ENCODE results near the gene SHE.

Gene SHE

DNA sequence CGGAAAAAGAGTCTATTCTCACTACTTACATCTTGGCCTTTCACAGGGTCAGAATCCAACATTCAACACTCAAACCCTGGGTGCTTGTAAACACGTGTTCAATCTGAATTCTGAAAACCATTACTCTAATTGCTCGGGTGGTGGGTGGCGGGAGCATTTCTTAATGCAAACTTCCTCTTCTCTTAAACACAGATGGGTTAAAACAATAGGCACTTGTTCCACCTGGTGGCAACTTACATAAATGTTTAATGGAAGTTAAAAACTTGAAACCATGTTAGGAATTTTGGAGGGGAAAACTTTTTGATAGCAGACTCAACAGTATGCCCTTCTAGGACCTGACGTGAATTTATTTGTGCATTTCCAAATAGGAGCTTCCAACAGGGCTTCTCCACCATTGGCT, 23.6 kb downstream of the SHE start:
- DNase-seq (ENCODE audit: low spot score): no peak

DNA sequence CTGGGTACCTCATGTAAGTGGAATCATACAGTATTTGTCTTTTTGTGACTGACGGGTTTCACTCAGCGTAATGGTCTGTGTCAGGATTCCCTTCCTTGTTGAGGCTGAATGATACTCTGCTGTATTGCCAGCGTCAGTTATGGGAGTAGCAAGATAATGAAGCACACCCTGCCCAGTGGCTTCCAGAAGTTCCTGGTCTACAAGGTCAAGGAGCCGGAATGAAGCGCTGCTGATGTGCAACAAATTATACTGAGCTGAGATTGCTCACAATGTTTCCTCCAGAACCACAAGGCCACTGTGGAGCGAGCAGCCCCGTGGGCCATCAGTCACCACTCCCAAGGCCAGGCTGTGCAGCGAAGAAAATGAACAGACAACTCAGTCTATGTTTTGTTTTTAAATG, 24.2 kb downstream of the SHE start:
- no peak for DNase-seq (ENCODE audit: low spot score)

DNA sequence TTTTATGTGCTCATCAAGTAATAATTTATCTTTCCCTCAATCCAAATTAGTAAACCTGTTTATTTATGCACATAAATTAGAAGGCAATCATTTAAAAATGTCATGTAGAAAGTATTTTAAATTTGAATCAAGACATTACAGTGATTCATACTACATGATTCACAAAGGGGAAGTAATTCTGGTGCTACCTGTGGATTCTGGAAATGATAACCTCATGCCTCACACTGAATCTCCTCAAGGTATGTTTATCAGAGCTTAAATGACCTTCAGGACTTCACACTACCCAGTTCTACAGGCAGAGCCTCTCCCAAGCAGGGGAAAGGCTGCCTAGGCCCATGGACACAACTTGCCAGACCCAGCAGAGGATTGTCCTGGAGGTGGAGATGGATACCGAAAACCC, 25.4 kb downstream of the SHE start:
- DNase-seq (ENCODE audit: low spot score): no peak

DNA sequence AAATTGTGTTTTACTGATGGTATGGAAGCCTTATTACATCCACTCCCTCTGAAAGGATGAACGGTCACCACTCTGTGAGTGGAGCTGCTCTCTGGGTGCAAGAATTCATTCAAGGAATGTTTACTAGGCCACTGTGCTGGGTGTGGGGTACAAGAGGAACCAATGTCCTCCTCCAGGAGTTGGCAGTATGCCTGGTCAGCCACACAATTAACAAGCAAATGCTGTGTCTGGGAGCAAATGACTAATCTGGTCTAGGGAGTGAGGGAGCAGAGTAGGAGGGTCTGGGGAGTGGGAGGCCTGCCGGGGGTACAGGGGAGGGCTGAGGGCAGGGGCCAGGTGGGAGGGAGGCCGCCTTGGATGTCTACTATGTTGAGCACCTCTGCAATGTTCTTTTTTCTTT, 27.4 kb downstream of the SHE start:
- DNase-seq (ENCODE audit: low spot score): peak; percentile 94

DNA sequence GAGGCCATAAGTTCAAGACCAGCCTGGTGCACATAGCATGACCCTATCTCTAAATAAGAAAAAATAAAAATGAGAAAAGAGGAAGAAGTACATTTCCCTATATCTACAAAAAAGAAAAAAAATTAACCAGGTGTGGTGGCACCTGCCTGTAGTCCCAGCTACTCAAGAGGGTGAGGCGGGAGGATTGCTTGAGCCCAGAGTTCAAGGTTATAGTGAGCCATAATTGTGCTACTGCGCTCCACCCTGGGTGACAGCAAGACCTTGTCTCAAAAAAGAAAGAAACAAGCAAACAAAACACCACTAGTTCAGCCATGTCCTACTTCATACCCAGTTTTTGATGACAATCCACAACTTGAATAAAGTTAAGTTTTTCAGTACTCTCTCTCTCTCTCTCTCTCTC, 30.9 kb downstream of the SHE start:
- no peak for DNase-seq (ENCODE audit: low spot score)

DNA sequence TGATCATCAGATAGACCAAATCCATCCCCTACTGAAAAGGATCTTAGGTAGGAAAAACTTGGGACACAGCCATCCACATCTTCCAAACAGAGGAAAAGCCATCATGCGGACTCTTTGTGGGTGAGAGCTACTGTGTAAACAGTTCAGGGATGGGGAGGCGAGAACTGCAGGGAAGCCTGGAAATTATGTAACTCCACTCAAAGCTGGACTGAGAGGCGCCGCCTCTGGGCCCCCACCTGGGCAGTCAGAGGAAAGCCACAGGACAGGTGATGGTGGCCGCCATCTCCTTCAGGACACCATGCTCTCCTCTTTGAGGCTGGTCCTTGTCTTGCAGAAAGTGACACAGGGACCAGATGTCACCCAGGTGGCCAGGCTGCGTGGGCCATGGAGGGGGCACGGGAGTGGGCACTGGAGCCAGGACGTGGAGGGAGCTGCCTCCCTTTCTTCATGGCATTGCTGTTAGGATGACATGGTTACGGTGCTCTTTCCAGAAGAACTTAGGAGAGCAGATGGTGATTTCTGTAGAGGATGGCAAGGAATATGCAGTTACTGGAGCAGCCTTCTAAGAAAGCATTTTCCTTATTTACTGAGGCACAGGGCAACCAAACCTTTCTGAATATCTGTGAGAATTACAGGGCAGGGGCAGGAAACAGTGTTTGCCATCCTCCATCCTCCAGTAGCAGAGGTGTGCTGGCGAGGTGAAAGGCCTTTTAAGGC, 32.2 kb downstream of the SHE start:
- DNase-seq (ENCODE audit: low spot score): no peak

DNA sequence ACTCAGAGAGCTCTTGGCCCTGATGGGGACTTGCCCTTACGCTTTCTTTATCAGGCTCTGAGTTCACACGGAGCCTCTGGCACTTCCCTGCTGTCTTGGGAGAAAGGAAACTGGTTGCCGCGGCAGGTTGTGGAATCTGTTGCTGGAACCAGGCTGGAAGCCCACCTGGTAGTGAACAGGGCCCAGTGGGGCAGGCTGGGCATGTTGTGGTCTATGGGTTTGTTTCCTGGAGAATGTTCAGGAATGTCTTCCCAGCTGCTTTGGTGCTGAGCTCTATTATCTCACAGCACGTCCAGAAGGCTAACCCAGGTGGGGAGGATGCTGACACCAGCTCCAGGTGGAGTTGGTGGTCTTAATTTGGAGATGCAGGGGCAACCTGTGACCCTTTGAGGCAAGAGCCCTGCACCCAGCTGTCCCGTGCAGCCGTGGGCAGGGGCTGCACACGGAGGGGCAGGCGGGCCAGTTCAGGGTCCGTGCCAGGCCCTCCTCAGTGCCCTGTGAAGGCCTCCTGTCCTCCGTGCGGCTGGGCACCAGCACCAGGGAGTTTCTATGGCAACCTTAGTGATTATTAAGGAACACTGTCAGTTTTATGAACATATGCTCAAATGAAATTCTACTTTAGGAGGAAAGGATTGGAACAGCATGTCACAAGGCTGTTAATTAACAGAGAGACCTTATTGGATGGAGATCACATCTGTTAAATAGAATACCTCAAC, 33.5 kb downstream of the SHE start:
- DNase-seq (ENCODE audit: low spot score): no peak

DNA sequence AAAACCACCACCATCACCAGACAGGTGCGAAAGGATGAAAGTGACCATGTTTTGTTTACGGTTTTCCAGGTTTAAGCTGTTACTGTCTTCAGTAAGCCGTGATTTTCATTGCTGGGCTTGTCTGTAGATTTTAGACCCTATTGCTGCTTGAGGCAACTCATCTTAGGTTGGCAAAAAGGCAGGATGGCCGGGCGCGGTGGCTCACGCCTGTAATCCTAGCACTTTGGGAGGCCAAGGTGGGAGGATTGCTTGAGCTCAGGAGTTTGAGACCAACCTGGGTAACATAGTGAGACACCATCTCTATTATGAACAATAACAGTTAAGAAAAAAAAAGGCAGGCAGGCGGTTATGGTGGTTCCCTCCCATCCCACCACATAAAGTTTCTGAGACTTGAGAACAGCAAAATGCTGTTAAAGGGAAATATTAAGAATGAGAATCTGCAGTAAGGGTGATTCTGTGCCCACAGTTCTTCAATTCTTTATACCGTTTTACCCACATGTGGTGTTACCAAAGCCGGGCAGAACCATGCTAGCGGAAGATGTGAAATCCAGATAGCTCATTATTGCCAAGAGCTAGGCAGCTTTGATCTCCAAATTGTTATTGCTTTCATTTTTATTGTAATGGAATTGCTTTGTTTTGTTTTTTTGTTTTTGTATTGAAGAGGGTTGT, 34.6 kb downstream of the SHE start:
- DNase-seq (ENCODE audit: low spot score): no peak

DNA sequence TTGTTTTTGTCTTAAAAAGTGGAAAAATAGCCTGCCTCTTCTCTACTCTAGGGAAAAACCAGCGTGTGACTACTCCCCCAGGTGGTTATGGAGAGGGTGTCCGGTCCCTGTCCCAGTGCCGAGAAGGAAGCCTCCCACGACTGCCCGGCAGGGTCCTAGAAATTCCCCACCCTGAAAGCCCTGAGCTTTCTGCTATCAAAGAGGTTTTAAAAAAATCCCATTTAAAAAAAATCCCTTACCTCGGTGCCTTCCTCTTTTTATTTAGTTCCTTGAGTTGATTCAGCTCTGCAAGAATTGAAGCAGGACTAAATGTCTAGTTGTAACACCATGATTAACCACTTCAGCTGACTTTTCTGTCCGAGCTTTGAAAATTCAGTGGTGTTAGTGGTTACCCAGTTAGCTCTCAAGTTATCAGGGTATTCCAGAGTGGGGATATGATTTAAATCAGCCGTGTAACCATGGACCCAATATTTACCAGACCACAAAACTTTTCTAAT, 35.2 kb downstream of the SHE start:
- DNase-seq (ENCODE audit: low spot score): no peak

DNA sequence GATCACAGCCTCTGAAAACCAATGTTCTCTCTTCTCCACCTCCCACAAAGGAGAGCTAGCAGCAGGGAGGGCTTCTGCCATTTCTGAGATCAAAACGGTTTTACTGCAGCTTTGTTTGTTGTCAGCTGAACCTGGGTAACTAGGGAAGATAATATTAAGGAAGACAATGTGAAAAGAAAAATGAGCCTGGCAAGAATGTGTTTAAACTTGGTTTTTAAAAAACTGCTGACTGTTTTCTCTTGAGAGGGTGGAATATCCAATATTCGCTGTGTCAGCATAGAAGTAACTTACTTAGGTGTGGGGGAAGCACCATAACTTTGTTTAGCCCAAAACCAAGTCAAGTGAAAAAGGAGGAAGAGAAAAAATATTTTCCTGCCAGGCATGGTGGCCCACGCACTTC, 36.0 kb downstream of the SHE start:
- DNase-seq (ENCODE audit: low spot score): no peak

DNA sequence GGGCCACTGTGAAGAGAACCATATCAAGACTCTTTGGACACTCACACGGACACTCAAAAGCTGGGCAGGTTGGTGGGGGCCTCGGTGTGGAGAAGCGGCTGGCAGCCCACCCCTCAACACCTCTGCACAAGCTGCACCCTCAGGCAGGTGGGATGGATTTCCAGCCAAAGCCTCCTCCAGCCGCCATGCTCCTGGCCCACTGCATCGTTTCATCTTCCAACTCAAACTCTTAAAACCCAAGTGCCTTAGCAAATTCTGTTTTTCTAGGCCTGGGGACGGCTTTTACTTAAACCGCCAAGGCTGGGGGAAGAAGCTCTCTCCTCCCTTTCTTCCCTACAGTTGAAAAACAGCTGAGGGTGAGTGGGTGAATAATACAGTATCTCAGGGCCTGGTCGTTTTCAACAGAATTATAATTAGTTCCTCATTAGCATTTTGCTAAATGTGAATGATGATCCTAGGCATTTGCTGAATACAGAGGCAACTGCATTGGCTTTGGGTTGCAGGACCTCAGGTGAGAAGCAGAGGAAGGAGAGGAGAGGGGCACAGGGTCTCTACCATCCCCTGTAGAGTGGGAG, 36.5 kb downstream of the SHE start:
- no peak for DNase-seq (ENCODE audit: low spot score)

DNA sequence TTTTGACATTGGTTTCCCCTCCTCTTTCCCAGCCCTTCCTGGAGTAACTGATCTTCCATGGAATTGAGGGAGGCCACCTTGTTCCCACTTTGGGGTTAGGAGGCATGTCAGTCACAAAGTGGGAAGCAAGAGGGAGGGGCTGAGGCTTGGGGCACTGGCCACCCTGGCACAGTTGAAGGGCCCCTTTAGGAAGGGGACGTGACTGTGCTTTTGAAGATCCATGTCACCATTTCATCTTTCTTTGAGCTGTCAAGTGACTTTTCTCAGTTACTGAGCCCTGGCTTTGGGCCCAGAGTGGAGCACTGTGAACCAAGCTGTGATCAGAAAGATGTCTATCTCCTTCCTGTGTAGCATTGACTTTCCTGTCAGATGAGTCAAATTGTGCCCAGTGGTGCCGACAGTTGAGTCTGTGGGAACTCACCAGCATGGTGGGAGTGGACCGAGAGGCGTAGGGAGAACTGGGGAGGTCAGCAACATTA, 38.7 kb downstream of the SHE start:
- DNase-seq (ENCODE audit: low spot score): no peak

DNA sequence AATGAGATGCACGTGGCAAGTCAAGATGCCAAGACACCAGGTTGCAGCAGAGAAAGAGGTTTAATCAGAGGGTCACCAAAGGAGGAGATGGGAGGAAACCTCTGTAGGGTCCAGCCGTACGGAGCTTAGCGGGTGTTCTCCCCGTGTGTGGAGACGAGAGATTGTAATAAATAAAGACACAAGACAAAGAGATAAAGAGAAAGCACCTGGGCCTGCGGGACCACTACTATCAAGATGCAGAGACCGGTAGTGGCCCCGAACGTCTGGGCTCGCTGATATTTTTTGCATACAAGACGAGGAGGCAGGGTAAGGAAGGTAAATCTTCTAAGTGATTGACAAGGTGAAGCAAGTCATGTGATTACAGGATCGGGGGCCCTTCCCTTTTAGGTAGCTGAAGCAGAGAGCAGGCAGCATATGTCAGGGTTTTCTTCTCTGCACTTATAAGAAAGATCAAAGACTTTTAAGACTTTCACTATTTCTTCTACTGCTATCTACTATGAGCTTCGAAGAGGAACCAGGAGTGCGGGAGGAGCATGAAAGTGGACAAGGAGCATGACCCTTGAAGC, 41.4 kb downstream of the SHE start:
- DNase-seq (ENCODE audit: low spot score): no peak

DNA sequence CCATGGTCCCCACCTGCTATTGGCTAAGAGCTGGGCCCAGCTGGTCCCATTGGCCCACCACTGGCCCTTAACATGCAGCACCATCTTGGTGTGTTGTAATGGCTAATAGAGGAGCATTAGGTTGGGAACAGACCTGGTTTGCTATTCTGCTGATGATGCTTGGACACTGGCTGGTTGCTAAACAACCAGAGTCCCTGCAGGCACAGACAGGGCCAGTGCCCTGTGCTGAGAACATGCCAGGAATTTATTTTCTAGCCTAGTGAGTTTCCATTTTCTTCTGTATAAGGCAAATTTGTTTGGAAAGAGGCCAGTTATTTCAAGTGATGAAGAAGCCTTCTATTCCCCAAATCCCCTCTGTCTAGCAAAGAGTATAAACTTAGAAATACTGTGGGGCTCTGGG, 43.1 kb downstream of the SHE start:
- peak; percentile 43 for DNase-seq (ENCODE audit: low spot score)

DNA sequence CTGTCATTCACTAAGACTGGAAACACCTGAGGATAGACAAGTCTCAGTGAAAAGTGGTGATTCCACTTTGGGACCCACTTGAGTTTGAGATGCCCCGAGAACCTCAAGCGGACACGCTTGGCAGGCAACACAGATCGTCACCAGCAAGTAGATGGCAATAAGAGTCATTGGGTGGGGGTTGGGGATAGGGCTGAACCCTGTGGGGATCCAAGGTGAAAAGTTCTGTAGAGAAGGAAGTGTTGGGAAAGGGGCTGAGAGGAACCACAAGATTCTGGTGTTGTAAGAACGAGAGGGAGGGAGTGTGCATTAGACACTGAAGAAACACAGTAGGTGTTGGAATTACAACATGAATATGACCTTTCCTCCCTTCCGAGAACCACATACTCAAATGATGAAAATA, 45.6 kb downstream of the SHE start:
- DNase-seq (ENCODE audit: low spot score): no peak

DNA sequence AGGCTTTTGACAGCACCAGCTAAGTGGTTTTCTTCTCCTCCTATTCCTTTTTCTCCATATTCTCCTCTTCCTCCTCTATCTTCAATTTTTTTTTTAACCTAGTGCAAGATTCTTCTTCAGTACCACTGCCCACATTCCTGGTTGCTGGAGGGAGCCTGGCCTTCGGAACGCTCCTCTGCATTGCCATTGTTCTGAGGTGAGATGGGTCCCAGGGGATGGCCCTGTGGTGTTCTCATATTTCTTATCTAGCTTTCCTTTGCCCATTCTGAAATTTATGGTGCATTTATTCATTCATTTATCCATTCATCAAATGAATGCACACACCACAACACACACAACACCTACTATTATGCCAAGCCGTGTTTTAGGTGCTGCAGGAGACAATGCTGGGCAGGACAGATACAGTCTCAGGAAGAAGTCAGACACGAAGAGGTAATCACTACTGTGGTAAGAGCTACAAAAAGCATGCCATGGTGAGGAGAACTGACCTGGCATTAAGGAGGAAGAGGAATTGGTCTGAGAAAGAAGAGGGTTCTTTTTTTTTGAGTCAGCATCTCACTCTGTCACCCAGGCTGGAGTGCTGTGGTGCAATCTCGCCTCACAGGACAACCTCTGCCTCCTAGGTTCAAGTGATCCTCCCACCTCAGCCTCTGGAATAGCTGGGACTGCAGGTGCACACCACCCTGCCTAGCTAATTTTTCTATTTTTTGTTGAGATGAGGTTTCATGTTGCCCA, 47.7 kb downstream of the SHE start:
- no peak for DNase-seq (ENCODE audit: low spot score)

DNA sequence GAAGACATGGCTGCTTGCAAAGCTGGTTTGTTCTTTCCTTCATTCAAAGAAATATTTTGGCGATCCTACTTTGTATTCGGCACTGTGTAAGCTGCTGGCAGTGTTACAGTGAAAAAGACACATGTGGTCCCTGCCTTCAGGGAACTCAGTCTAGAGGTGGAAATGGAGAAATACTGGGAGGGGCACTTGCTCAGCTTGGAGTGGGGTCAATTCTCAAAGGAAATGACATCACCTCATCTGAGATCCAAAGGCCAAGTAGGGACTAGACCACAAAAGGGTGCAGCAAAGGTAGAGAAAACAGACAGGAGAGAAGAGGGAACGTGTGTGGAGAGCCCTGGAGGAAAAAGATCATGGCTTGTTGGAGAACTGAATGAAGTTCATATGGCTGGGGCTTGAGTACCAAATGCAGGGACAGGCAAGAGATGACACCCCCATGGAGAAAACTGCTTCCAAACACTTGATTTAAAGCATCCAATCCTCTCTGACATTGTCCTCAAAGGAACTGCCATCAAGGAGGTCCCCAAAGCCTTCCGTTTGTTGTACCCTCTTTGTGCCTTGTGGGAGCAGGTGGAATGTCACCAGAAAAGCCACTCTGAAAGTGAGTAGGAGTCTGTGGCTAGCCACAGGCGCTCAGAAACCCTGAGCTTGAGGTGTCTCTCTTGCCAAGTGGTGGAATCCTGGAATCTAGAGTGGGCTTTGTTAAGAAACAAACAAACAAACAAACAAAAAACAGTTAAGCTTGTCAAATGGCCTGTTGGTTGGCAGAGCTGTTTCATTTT, 48.4 kb downstream of the SHE start:
- no peak for DNase-seq (ENCODE audit: low spot score)

DNA sequence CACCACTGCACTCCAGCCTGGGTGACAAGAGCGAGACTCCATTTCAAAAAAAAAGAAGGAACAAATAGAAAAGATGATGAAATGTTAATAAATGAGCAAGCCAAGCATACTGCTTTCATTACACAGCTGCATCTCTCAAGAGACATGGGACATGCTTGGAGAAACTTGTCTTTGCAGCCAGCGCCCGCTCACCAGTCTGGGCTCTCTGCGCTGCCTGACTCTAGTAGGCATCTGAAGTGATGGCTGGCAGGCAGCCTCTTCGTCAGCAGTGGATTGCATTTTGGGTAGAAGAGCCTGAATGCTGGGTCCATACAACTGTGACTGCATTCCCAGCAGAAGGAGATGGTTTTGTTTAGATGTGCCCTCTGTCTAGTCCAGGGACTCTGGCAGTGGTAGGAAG, 49.1 kb downstream of the SHE start:
- DNase-seq (ENCODE audit: low spot score): no peak

DNA sequence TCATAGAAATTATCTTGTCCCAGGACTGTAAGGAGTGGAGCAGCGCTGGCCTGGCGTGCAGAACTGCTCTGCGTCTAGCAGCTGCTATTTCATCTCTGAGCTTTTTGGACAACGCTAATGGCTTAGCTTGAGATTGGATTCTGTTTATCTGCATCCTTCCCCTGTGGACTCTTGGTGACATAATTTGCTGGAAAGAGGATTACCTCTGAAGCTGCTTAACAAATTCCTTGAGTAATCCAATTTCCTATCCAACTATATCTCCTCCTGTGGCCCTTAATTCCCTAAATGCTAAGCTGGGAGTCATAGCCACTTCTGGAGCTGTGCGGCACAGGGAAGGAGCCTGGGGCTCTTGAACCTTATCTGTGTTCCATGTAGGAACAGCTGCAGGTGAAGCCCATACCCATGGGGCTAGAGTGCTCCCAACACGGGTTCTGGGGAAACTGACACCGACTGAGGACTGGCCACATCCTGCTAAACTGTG, 53.8 kb downstream of the SHE start:
- DNase-seq (ENCODE audit: low spot score): no peak

DNA sequence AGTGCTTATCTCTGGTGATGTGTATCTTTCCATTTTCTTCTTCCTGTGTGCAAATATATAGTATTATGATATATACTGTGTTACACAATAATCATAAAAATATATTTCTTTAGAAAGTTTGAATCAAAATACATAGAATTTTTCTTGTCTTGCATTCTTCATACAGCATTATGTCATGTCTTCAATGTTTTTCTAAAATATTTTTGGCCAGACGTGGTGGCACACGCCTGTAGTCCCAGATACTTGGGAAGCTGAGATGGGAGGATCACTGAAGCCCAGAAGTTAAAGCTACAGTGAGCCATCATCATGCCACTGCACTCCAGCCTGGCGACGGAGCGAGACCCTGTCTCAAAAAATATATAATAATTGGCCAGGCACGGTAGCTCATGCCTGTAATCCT, 55.4 kb downstream of the SHE start:
- no peak for DNase-seq (ENCODE audit: low spot score)

DNA sequence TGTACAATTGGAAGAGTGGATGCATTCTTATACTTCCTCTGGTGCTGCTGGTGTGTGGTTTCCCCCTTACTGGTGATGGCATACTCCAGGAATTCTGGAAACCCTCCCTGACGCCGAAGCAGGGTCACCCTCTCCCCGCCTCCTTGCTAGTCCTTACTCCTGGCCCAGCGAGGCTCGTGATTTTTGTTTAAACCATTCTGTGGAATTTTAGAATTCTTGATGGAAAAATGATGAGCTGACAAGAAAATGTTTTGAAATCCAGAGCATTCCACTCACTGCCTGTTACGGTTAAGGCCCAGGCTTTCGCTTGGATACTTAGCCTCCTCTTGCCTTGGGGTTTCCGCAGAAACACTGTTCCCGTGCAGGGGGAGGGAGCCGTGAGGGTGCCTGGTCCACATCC, 55.9 kb downstream of the SHE start:
- no peak for DNase-seq (ENCODE audit: low spot score)

All from globus pallidus (tissue), 1 donor.